Naive B cell (primary cell): Measurements from ENCODE around the gene MEGF6. TPM values are rescaled to one million over a fixed set of nuclear protein-coding genes. Genes with fewer than 3 reads are reported as not detected.

Experiments
- ATAC-seq, 2 donors: fragments of 150-1000 bp; cut with Tn5 transposase; 2 replicates each; pipeline ENCODE4 v1.10.0; 2021; ENCODE audit warnings: low read depth in 2 of 2, mild to moderate bottlenecking in 2 of 2, moderate library complexity in 2 of 2
- DNase-seq: peaks from one replicate; pipeline ENCODE4 v3.0.0; 2022
- H3K27ac Mint-ChIP-seq, 6 donors: one replicate each; pipeline ENCODE4 v1.8.0; 2020 to 2022; ENCODE audit warnings: mild to moderate bottlenecking in 6 of 6, mixed read lengths in 6 of 6, moderate library complexity in 5 of 6, inconsistent platforms in 2 of 6
- H3K27me3 Mint-ChIP-seq, 3 donors: one replicate each; pipeline ENCODE4 v1.8.0; 2021 to 2022; ENCODE audit warnings: mixed read lengths in 3 of 3, mild to moderate bottlenecking in 1 of 3
- H3K36me3 Mint-ChIP-seq, 2 donors: one replicate each; pipeline ENCODE4 v1.8.0; 2020 to 2022; ENCODE audit warnings: mixed read lengths in 2 of 2, inconsistent platforms in 1 of 2, mild to moderate bottlenecking in 1 of 2
- H3K4me1 Mint-ChIP-seq, 3 donors: one replicate each; pipeline ENCODE4 v1.8.0; 2020 to 2022; ENCODE audit warnings: mixed read lengths in 3 of 3, inconsistent platforms in 1 of 3, mild to moderate bottlenecking in 1 of 3, moderate library complexity in 1 of 3
- H3K4me3 Mint-ChIP-seq, 8 donors: one replicate each; pipeline ENCODE4 v1.8.0; 2020 to 2022; ENCODE audit warnings: mild to moderate bottlenecking in 8 of 8, mixed read lengths in 8 of 8, moderate library complexity in 8 of 8, inconsistent platforms in 2 of 8
- H3K9me3 Mint-ChIP-seq, 7 donors: one replicate each; pipeline ENCODE4 v1.8.0; 2020 to 2022; ENCODE audit warnings: mixed read lengths in 7 of 7, mild to moderate bottlenecking in 5 of 7, inconsistent platforms in 2 of 7, moderate library complexity in 1 of 7
- polyA plus RNA-seq, 6 donors: library from polyadenylated mRNA; unstranded; fragments of 300-500 nt; fragmentation: Illumina TruSeq; gene quantifications; one replicate each; pipeline ENCODE4 v1.2.3, GENCODE V29; 2021; ENCODE audit warnings: low read depth in 6 of 6

MEGF6 gene
- polyA plus RNA-seq, 6 donors from 2014 or later: 3.1 to 8.8 (median 4.3) TPM; not detected in 1

DNA sequence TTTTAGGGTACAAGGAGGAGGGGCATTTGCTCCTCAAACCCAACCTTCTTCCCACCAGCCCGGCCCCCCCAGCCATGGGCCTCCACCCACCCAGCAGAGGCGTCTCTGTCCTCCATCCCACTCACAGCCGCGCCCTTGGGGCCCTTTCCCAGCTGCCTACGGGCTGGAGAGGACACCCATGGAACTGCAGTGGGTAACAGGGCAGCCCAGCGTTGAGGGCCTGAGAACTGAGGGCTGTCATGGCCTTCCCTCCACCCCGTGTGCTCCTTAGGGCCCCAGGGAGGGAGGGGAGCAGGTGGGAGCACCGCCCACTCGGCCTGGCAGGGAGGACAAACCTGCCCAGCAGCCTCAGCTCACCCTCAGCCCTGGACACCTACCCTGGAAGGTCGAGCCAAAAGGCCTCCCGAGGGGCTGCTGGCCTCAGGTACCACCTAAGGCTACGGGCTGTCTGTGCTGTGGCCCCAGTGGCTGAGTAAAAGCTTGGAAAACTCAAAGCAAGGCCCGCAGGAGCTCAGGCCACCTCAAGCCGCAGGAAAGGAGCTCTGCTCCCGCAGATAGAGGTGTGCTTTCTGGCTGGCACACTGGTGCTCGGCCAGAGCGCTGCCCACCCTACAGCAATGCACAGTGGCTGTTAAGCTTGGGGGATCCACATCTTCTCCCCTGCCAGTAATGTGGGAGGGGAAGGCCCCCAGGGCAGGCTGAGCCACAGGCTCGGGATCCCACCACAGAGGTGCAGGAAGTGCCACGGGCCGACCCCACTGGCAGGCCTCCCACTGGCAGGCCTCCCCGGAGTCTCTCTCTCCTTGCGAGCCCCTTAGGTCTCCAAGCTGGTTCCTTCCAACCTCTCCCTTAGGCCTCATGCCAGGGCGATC lies 159.1 kb downstream of the MEGF6 start:
- peaks cover 2 to 11% (median 7%) of the 10 kb centered on the region in 7 donors for H3K9me3 Mint-ChIP-seq
- ATAC-seq (no peak), DNase-seq (no peak)
- H3K4me1 Mint-ChIP-seq: peaks cover 0 to 2% (median 0%) of the 10 kb centered on the region in 3 donors
- H3K27ac Mint-ChIP-seq: no peak overlapping the region
- no peaks in the 10 kb centered on the region for H3K36me3 Mint-ChIP-seq
- H3K27me3 Mint-ChIP-seq: peaks cover 17 to 61% (median 22%) of the 10 kb centered on the region in 3 donors
- peak overlapping the region in 1 of 8 donors; percentile 42 for H3K4me3 Mint-ChIP-seq

DNA sequence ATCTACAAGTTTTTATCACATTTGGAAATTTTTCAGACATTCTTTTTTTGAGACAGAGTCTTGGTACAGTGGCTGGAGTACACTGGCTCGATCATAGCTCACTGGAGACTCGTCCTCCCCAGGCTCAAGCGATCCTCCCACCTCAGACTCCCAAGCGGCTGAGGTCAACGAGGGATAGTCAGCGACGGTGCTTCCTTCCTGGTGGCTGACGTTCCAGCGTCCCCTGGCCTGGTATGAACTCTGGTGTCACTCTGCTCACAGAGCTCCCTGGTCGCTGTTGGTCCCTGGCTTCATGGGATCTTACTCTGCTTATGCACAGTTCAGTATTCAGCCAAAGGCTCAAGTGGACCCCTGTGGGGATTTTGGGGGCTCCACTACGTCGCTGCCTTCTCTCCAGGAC lies 160.3 kb downstream of the MEGF6 start:
- peaks cover 17 to 62% (median 22%) of the 10 kb centered on the region in 3 donors for H3K27me3 Mint-ChIP-seq
- ATAC-seq: no peak
- peaks cover 0 to 2% (median 0%) of the 10 kb centered on the region in 3 donors for H3K4me1 Mint-ChIP-seq
- H3K36me3 Mint-ChIP-seq: peaks cover 0 to 3% of the 10 kb centered on the region in 2 donors
- no peak for DNase-seq
- no peak overlapping the region for H3K27ac Mint-ChIP-seq
- H3K4me3 Mint-ChIP-seq: no peak overlapping the region
- peaks cover 2 to 22% (median 11%) of the 10 kb centered on the region in 7 donors for H3K9me3 Mint-ChIP-seq

DNA sequence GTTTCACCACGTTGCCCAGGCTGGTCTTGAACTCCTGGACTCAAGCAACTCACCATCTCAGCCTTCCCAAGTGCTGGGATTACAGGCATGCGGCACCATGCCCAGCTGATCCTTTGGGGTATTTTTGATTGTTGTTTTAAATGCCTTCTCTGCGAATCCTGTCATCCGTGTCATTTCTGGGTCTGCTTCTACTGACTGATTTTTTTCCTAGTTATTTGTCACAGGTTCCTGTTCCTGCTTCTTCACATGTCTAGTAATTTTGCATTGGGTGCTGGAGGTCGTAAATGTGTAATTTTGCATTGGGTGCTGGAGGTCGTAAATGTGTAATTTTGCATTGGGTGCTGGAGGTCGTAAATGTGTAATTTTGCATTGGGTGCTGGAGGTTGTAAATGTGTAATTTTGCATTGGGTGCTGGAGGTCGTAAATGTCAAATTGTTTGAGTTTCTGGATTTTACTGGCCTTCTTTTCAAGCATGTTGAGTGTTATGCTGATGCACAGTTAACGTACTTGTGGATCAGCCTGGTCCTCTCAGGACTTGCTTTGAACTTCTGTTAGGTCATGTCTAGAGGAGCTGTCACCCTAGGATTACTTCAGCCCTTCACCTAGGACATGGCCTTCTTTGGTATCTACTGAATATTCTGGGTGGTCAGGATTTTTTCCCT lies 161.0 kb downstream of the MEGF6 start:
- Mint-ChIP-seq H3K36me3 (peaks cover 0 to 7% of the 10 kb centered on the region in 2 donors), H3K4me3 (no peak overlapping the region), H3K9me3 (peaks cover 2 to 28% (median 16%) of the 10 kb centered on the region in 7 donors), H3K4me1 (peaks cover 0 to 2% (median 0%) of the 10 kb centered on the region in 3 donors), H3K27ac (no peak overlapping the region), H3K27me3 (peaks cover 17 to 57% (median 22%) of the 10 kb centered on the region in 3 donors)
- DNase-seq: no peak
- ATAC-seq: no peak

- H3K4me1 Mint-ChIP-seq: peaks cover 0 to 4% (median 0%) of the 10 kb centered on the region in 3 donors
- H3K27me3 Mint-ChIP-seq: peaks cover 4 to 64% (median 15%) of the 10 kb centered on the region in 3 donors
- peaks cover 2 to 31% (median 18%) of the 10 kb centered on the region in 7 donors for H3K9me3 Mint-ChIP-seq
- DNase-seq (no peak), ATAC-seq (no peak)
- no peak overlapping the region for H3K4me3 Mint-ChIP-seq
- H3K36me3 Mint-ChIP-seq: peaks cover 0 to 7% of the 10 kb centered on the region in 2 donors
- H3K27ac Mint-ChIP-seq: no peak overlapping the region
Observed at GRCh38 chr1:3444736-3445135, 166.6 kb downstream of the MEGF6 start.

GRCh38 chr1:3444298-3444697 lies 167.0 kb downstream of the MEGF6 start:
- DNase-seq (no peak), ATAC-seq (no peak)
- peaks cover 0 to 7% of the 10 kb centered on the region in 2 donors for H3K36me3 Mint-ChIP-seq
- peaks cover 2 to 31% (median 16%) of the 10 kb centered on the region in 7 donors for H3K9me3 Mint-ChIP-seq
- H3K27ac Mint-ChIP-seq: no peak overlapping the region
- peaks cover 0 to 60% (median 11%) of the 10 kb centered on the region in 3 donors for H3K27me3 Mint-ChIP-seq
- H3K4me3 Mint-ChIP-seq: no peak overlapping the region
- peaks cover 0 to 4% (median 0%) of the 10 kb centered on the region in 3 donors for H3K4me1 Mint-ChIP-seq

DNA sequence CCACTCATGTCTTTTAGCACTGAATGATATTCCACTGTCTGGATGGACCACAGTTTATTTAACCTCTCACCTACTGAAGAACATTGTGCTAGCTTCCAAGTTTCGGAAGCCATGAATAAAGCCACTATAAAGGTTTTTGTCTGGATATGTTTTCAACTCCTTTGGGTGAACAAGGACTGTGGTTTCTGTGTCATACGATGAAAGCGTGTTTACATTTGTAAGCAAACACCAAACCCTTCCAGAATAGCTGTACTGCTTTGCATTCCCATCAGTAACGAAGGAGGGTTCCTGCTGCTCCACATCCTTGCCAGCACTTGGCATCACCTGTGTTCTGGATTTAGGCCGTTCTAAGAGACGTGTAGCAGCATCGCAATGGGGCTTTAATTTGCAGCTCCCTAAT lies 167.5 kb downstream of the MEGF6 start:
- H3K4me1 Mint-ChIP-seq: peaks cover 0 to 4% (median 0%) of the 10 kb centered on the region in 3 donors
- peaks cover 0 to 7% of the 10 kb centered on the region in 2 donors for H3K36me3 Mint-ChIP-seq
- no peak overlapping the region for H3K27ac Mint-ChIP-seq
- DNase-seq (no peak), ATAC-seq (no peak)
- H3K9me3 Mint-ChIP-seq: peaks cover 2 to 31% (median 16%) of the 10 kb centered on the region in 7 donors
- no peak overlapping the region for H3K4me3 Mint-ChIP-seq
- H3K27me3 Mint-ChIP-seq: peaks cover 0 to 55% (median 9%) of the 10 kb centered on the region in 3 donors

DNA sequence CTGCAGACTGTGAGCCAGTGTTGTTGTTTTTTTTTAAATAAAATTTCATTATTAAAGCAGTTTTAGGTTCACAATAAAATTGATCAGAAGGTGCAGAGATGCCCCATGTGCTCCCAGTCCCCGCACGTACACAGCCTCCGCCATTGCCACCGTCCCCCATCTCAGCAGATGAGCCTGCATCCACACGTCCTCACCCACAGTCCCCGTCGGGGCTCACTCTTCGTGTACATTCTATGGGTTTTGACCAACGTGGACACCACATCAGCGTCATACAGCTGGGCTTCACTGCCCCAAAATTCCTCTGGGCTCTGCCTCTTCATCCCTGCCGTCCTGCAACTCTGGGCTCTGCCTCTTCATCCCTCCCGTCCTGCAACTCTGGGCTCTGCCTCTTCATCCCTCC lies 168.4 kb downstream of the MEGF6 start:
- DNase-seq (no peak), ATAC-seq (no peak)
- Mint-ChIP-seq H3K27ac (no peak overlapping the region), H3K36me3 (peaks cover 0 to 7% of the 10 kb centered on the region in 2 donors), H3K4me3 (no peak overlapping the region), H3K4me1 (peaks cover 0 to 4% (median 0%) of the 10 kb centered on the region in 3 donors), H3K9me3 (peaks cover 0 to 26% (median 11%) of the 10 kb centered on the region in 7 donors), H3K27me3 (peaks cover 0 to 49% (median 9%) of the 10 kb centered on the region in 3 donors)

- ATAC-seq: no peak
- peaks cover 0 to 7% of the 10 kb centered on the region in 2 donors for H3K36me3 Mint-ChIP-seq
- H3K27ac Mint-ChIP-seq: no peak overlapping the region
Observed at GRCh38 chr1:3442331-3442730, 169.0 kb downstream of the MEGF6 start.

DNA sequence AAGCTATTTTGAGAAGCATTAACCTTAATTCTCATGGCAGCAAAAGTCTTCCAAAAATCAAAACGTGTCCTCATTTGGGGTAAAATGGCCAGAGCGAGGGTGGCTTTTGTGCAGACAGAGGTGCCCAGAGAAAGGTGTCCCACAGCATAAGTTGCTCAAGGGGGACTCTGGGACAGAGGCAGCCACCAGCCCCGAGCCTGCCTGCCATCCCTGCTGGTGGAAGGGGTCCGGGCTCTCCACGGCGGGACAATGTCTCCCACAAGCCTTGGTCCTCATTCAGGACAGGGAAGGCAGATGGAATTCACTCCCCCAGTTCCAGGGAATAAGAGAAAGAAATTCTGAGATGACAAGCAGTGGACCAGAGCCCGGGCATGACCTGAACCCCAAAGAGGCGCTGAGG lies 169.4 kb downstream of the MEGF6 start:
- H3K4me3 Mint-ChIP-seq: no peak overlapping the region
- H3K4me1 Mint-ChIP-seq: peaks cover 0 to 4% (median 0%) of the 10 kb centered on the region in 3 donors
- ATAC-seq (no peak), DNase-seq (no peak)
- H3K27ac Mint-ChIP-seq: peak overlapping the region in 1 of 6 donors; percentile 52
- H3K36me3 Mint-ChIP-seq: peaks cover 0 to 7% of the 10 kb centered on the region in 2 donors
- peaks cover 0 to 16% (median 10%) of the 10 kb centered on the region in 7 donors for H3K9me3 Mint-ChIP-seq
- H3K27me3 Mint-ChIP-seq: peaks cover 0 to 42% (median 9%) of the 10 kb centered on the region in 3 donors

More at GRCh38 chr1:3442331-3442730, 169.0 kb downstream of the MEGF6 start:
- Mint-ChIP-seq H3K27me3 (peaks cover 0 to 44% (median 9%) of the 10 kb centered on the region in 3 donors), H3K4me1 (peaks cover 0 to 4% (median 0%) of the 10 kb centered on the region in 3 donors), H3K4me3 (no peak overlapping the region), H3K9me3 (peaks cover 0 to 21% (median 11%) of the 10 kb centered on the region in 7 donors)
- DNase-seq: no peak

DNA sequence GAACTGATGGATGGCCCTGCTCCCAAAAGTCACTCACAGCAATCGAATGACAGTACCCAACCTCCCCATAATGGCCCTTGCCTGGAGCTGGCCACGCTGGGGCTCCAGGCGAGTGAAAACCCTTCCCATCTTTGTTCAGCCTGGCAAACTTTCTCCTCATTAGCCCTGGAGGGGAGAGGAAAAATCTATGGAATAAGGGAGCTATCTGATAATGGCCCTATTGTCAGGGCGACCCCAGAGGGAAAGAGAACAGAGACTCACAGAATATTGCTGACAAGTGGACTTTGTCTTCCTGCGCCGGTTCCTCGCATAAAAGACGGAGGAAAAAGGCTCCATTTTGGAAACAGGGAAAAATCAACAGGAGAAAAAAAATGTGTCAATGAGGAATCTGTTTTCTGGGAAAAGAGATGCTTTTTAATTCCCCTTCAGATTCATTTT lies 169.9 kb downstream of the MEGF6 start:
- Mint-ChIP-seq H3K27ac (no peak overlapping the region), H3K27me3 (peaks cover 0 to 43% (median 9%) of the 10 kb centered on the region in 3 donors), H3K9me3 (peaks cover 0 to 13% (median 8%) of the 10 kb centered on the region in 7 donors), H3K36me3 (peaks cover 0 to 7% of the 10 kb centered on the region in 2 donors), H3K4me1 (peaks cover 0 to 4% (median 0%) of the 10 kb centered on the region in 3 donors), H3K4me3 (no peak overlapping the region)
- no peak for ATAC-seq
- no peak for DNase-seq

DNA sequence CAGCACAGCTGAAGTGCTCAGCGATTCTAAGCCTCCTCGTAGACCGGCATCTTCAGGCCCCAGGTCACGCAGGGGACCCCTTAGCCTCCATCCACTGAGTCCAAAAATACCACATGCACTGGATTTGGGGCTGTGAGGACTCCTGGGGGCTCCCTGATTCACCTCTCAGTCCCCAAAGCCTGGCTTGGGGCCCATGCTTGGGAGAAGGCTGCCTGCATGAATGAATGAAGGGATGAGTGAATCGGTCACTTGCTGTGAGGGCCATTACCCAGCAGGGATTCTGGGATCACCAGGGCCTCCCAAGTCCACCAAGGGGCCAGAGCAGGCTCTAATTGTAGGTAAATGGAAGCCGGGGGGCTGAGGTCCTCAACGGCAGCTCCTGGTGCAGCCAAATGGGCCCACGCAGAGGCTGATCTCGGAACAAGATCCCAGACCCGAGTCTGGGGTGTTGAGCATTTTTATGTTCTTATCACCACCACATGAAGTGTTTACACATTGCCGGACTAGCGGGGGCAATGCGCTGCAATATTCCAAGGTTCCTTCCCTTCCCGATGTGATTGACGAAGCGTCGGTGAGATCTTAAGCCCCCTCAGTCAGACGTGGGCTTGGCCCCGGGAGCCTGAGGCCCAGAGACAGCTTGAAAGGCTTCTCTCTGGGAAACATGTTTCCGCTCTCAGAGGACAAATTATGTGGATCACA lies 170.4 kb downstream of the MEGF6 start:
- ATAC-seq: no peak
- Mint-ChIP-seq H3K27ac (no peak overlapping the region), H3K27me3 (peaks cover 0 to 45% (median 9%) of the 10 kb centered on the region in 3 donors), H3K36me3 (peaks cover 0 to 2% of the 10 kb centered on the region in 2 donors), H3K9me3 (peaks cover 0 to 8% (median 7%) of the 10 kb centered on the region in 7 donors), H3K4me1 (peaks cover 0 to 4% (median 0%) of the 10 kb centered on the region in 3 donors), H3K4me3 (no peak overlapping the region)
- DNase-seq: no peak

- Mint-ChIP-seq H3K4me1 (peaks cover 0 to 4% (median 0%) of the 10 kb centered on the region in 3 donors), H3K4me3 (peak overlapping the region in 1 of 8 donors; percentile 47), H3K27me3 (peaks cover 0 to 45% (median 9%) of the 10 kb centered on the region in 3 donors), H3K9me3 (peaks cover 0 to 3% (median 2%) of the 10 kb centered on the region in 7 donors), H3K27ac (no peak overlapping the region), H3K36me3 (no peaks in the 10 kb centered on the region)
- DNase-seq: no peak
- ATAC-seq: no peak
Observed at GRCh38 chr1:3440300-3440681, 171.0 kb downstream of the MEGF6 start.
